ENCODE measurements around the gene SLC44A5.

- TF ChIP-seq, protein P1, sequence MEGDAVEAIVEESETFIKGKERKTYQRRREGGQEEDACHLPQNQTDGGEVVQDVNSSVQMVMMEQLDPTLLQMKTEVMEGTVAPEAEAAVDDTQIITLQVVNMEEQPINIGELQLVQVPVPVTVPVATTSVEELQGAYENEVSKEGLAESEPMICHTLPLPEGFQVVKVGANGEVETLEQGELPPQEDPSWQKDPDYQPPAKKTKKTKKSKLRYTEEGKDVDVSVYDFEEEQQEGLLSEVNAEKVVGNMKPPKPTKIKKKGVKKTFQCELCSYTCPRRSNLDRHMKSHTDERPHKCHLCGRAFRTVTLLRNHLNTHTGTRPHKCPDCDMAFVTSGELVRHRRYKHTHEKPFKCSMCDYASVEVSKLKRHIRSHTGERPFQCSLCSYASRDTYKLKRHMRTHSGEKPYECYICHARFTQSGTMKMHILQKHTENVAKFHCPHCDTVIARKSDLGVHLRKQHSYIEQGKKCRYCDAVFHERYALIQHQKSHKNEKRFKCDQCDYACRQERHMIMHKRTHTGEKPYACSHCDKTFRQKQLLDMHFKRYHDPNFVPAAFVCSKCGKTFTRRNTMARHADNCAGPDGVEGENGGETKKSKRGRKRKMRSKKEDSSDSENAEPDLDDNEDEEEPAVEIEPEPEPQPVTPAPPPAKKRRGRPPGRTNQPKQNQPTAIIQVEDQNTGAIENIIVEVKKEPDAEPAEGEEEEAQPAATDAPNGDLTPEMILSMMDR (IDR thresholded peaks at IDR 0.05), result no peak
- TF ChIP-seq POLR2AphosphoS5 (IDR thresholded peaks at IDR 0.05) (no peak), POLR2A (IDR thresholded peaks at IDR 0.05) (no peak)
Observed at GRCh38 chr1:75449998-75450397, 160.9 kb downstream of the SLC44A5 start.

Measured in stomach (tissue), 4 donors.